Activated CD8-positive, alpha-beta memory T cell treated with anti-CD3 and anti-CD28 coated beads, Interleukin-2, amount 50 U/mL, for 24 hours (primary cell): Measurements from ENCODE around the gene MIEF2.
"Not testable (repeated sequence)": the region's sequence is repeated elsewhere in the genome, so short reads cannot be mapped to it uniquely, and the experiment has no call there.

Source experiments
- DNase-seq: peaks from one replicate; pipeline ENCODE4 v3.0.0-alpha.2; 2020; ENCODE audit errors: extremely low read depth

Gene MIEF2, protein sequence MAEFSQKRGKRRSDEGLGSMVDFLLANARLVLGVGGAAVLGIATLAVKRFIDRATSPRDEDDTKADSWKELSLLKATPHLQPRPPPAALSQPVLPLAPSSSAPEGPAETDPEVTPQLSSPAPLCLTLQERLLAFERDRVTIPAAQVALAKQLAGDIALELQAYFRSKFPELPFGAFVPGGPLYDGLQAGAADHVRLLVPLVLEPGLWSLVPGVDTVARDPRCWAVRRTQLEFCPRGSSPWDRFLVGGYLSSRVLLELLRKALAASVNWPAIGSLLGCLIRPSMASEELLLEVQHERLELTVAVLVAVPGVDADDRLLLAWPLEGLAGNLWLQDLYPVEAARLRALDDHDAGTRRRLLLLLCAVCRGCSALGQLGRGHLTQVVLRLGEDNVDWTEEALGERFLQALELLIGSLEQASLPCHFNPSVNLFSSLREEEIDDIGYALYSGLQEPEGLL

DNA sequence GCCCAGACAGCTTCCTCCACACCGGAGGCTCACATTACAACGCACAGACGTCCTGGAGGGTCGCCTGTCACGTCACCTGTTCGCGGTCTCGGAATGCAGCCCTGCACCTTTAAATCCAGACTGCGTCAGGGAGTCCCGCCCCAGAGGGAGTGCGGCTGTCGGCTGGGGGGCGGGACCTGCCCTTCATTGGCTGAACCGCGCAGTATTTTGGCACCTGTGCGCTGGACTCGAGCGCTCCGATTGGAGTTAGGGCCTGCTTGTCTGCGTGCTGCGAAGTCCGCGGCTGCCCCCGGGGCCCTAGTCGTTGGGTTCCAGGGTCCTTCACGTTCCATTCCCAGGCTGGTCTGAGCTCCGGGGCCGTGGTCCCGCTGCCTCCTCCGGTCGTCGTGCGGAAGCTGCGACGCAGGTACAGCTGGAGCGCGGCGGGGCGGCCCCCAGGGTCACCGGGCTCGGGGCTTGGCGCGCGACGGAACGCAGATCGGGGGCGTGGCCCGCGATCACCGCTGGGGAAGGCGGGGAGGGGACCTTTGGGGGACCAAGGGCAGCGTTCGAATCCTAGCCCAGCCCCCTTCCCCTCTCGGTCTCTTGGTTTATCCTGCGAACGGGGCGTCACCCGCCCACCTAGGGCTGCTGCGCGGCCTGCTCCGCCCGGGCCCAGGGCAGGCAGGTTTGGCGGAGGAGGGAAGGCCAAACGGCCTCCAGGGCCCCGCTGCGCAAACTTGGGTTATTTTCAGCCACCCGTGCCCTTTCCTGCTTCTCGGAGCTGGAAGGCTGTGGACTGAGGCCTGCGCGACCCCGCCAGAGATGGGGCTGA, at the start of gene MIEF2:
TSS of gene MIEF2 (plus strand) at position 331 of the 814 bp plus-strand sequence. CDS start 2,059 bp downstream, outside the sequence.
- DNase-seq = peak; percentile 82

DNA sequence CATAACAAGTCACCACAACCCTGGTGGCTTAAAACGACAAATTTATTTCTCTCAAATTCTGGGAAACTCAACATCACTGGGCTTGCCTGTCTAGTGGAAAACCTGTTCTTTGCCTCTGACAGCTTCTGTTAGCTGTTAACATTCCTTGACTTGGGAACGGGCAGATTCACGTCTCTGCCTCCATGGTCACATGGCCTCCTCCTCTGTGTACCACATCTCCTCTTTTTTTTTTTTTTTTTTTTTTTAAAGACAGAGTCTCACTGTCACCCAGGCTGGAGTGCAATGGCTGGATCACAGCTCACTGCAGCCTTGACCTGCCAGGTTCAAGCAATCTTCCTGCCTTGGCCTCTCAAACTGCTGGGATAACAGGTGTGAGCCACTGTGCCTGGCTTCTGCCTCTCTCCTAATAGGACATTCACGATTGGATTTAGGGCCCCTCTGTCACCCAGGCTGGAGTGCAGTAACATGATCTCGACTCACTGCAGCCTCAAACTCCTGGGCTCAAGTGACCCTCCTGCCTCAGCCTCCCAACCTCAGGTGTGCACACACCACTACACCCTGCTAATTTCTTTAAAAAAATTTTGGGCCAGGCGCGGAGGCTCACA, 46.7 kb upstream of the MIEF2 start:
- no peak for DNase-seq

DNA sequence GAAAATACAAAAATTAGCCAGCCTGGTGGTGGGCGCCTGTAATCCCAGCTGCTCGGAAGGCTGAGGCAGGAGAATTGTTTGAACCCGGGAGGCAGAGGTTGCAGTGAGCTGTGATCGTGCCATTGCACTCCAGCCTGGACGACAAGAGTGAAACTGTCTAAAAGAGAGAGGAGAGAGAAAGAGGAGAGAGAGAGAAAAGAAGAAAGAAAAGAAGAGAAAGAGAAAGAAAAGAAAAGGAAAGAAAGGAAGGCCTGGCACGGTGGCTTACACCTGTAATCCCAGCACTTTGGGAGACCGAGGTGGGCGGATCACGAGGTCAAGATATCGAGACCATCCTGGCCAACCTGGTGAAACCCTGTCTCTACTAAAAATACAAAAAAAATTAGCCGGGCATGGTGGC, 43.6 kb upstream of the MIEF2 start:
- not testable (repeated sequence) for DNase-seq

DNA sequence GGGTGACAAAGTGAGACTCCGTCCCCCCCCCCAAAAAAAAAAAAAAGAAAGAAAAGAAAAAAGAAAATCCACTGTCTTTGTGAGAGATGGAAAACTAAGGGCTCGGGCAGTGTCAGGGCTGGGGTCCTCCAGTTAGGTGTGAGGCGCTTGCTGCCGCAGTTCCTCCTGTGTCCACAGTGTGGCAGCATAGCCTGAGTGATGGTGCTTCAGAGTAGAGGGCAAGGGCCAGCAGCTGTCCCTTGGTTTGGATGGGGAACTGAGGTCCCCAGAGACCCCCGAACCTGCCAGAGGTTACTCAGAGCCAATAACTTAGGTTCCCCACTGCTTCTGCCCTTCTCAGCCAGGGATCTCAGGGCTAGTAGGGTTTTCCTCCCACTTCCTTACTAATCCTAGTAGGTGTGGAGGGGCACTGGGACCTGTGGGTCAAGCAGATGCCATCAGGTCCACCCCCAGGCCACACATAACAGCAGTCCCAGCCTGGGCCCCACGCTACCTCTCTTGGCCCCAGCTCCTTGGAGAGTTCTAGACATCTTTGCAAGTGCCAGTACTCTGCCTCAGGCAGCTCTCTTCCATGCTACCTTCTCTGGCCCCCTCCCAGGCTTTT, 42.9 kb upstream of the MIEF2 start:
- peak; percentile 33 for DNase-seq

DNA sequence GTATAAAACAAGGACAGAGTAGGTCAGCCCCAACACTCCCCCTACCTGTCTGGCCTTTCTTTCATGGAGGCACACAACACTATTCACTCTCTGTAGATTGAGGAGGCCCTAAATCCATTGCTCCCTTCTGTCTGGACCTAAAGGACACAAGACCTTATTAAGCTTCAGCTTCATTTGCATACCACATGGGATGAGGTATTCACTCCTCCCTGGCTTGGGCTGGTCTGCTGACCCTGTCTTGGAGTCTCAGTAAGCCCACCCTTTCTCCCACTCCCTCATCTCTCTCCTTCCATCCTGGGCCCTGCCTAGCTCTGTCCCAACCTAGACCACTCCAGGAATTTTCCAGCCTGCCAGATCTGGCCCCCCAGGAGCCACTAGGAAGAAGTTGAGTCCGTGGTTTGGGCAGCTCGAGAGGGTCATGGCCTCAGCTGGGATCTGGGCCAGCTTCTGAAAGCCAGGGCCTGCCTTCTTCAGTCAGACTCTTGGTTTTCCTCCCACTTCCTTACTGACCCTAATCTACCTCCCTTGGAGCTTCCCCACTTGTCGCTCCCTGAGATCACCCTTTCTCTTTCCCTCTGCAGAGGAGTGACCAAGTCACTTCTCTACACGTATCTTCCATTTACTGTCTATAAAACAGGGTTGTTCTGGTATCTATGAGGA, 41.6 kb upstream of the MIEF2 start:
- no peak for DNase-seq

DNA sequence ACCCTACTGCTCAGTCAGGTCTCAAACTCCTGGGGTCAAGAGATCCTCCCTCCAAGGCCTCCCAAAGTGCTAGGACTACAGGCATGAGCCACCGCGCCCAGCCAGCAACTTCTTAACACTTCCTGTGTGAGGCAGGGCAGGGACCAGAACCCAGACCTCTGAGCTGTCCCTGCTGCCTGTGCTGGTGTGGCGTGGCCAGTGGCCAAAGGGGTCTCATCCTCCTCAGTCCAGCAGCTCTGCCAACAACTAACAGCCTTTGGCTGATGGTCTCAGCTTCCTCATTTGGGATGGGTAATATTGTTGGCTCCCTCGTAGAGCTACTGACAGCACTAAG, 36.4 kb upstream of the MIEF2 start:
- DNase-seq = no peak

DNA sequence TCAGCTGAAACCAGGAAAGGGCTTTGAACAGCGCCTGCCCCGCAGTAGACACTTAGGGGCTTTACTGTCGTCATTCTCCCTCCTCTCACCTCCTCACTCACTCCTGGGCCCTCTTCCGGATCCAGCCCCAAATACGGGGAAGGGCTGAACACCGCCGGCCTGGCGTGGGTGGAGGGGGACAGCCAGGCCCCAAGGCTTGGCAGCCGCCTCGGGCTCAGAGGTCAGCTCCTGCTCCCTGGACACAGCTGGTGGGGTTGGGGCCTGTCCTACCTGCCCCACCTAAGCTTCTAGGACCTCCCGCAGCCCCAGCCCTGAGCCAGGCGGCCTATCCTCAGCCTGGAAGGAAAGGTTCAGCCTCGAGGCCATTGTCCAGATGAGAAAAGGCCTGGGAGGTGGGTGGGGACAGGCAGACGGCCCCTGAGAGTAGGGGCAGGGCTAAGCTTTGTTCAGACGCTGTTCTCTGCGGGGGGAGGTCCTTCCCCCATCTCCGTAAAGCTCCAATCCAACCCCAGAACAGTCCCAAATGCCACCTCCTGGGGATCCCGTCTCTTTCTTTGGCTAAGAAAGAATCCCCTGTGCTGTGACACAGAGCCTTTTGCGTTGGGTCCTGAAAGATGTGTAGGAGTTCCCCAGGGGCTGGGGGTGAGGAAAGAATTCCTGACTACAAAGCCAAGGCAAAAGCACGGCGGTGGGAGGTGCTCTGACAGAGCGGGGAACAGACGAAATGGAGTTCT, 35.9 kb upstream of the MIEF2 start:
- no peak for DNase-seq

DNA sequence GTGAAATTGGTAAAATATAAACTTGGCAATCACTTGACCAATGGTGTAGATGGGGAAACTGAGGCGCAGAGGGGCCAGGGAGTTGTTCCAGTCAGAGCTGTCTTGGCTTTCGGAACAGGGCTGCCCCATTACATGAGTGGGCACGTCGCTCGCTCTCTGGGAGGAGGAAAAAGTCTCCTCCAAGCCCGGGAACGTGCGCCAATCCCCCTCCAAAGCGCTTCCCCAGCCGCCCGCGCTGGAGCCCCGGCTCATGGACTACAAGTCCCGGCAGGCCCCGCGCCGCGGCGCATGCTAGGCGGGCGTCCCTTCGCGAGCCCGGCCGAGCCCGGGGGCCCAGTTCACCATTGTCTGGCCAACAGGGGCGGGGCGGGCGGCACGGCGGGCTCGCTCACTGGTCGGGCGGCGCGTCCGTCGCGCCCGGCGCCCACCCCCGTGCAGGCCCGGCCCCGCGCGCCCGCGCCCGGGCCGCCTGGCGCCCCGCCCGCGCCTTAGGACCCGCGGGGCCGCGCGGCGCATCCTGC, 35.3 kb upstream of the MIEF2 start, which contains the start of gene LLGL1:
TSS of gene LLGL1 (plus strand) at position 515 of the 521 bp plus-strand sequence. CDS start 48 bp downstream, outside the sequence.
- DNase-seq = peak; percentile 80

DNA sequence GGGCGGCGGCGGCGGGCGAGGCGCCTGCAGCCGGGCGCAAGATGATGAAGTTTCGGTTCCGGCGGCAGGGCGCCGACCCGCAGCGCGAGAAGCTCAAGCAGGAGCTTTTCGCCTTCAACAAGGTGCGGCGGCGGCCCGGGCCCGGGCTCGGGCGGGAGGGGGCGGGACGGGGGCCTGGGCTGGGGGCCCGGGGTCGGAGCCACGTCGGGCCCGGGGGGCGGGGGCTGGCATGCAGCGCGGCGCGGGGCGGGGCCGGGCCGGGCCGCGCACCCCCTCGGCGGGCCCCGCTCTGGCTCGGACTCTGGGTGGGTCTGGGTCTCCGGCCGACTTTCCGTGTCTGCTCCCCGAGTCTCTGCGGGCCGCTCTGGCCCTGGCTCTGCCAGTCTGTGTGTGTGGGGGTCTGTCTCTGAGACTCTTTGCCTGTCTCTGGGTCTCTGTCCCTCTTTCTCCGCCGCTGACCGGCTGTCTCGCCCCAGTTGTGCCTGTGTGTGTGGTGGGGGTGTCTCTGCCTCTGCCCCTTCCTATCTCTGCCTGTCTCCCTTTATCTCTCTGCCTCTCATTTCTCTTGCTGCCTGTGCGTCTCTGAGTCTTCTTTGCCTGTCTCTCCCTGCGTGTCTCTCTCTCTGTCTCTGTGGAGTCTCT, 34.7 kb upstream of the MIEF2 start:
- DNase-seq = no peak

DNA sequence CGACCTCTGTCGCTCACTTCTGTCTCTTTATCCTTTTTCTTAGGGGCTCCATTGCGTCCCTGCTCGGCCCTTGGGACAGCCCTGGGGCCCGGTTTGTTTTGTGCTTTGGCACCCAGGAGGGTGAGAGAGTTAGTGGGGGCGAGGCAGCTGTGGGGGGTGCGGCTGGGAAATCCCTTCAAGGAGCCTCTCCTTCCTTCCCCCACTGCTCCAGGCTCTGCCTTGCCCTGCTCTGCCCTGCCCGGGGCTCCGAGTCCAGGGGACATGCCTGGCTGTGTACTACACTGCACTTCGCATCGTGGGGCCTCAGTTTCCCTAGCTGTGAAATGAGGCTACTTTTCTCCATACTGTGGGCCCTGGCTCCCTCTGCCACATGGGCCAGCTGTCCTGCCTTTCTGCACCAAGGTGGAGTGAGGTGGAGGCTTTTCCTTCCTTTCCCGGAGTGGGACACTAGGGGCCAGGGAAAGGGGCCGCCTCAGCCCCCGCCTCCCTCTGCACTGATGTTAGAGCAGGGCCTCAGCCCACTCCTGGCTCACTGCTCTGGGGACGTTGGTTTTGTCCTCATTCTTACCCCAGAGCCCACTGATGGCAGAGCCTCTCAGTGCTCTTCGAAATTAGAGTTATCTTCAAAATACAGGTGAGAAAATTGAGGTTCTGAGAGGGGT, 34.0 kb upstream of the MIEF2 start:
- no peak for DNase-seq

DNA sequence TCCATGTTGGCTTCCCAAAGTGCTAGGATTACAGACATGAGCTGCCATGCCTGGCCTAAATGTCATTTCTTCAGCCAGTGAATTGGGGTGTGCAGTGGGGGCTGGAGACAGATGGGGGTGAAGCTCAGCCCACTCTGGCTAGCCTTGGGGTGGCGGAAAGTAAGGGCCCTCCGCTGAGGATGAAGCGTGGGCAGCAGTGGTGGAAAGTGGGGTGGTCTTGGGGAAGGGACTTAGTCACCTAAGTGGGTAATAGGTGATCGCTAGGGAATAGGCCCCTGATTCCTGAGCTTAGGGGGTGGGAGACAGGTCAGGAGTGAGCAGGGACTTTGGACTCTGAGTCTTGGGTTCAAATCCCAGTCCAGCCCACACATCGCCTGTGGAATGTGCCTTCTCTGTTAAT, 32.8 kb upstream of the MIEF2 start:
- DNase-seq = no peak

DNA sequence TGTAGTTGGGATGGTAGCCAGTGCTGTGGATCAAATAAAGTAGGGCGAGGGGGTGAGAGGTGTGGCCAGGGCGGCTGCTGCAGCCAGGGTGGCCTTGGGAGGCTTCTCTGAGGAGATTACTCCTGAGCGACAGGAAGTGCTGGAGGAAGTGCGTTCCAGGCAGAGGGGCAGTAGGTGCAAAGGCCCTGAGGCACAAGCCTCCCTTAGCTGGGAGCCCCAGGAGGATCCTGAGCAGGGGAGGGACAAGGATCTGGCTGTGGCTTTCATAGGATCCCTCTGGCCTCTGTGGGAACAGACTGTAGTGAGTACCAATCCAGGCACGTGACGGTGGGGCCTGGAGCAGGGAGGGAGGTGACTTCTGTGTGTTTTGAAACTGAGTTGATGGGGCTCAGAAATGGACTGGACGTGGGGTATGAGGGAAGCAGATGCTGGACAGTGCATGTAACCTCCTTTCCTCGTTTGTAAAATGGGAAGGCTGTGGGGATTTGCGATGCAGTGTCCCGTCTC, 32.2 kb upstream of the MIEF2 start:
- DNase-seq = no peak

DNA sequence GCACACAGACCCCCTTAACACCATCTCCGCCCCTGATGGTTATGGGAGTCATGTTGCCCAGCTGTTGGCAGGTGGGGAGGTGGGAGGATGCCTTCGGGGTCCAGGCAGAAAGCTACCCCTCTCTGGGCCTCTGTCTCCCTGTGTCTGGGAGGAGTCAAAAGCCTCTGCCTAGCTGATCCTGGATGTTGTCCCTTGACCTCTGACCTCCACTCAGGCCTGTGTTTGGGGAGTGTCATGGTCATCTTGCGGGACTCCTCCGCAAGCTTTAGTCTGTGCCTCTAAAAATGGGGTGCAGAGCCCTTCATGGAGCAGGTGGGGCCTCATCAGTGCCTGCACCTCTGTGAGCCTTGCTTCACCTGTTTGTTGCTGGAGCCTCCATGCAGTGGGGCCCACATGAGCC, 31.2 kb upstream of the MIEF2 start:
- no peak for DNase-seq

DNA sequence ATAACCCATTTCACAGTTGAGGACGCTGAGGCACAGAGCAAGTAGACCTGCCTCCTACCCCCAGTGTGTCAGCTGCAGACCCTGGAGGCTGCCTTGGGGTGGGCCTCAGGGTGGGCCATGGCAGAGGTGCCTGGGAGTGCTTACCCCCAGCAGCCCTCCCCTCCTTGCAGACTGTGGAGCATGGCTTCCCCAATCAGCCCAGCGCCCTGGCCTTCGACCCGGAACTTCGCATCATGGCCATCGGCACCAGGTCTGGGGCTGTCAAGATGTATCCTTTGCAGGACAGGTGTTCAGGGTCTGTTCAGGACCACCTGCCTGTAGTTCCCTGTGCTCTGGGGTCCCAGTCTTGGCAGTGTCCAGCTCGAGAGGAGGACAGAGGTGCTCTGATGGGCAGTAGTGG, 30.7 kb upstream of the MIEF2 start:
- no peak for DNase-seq

DNA sequence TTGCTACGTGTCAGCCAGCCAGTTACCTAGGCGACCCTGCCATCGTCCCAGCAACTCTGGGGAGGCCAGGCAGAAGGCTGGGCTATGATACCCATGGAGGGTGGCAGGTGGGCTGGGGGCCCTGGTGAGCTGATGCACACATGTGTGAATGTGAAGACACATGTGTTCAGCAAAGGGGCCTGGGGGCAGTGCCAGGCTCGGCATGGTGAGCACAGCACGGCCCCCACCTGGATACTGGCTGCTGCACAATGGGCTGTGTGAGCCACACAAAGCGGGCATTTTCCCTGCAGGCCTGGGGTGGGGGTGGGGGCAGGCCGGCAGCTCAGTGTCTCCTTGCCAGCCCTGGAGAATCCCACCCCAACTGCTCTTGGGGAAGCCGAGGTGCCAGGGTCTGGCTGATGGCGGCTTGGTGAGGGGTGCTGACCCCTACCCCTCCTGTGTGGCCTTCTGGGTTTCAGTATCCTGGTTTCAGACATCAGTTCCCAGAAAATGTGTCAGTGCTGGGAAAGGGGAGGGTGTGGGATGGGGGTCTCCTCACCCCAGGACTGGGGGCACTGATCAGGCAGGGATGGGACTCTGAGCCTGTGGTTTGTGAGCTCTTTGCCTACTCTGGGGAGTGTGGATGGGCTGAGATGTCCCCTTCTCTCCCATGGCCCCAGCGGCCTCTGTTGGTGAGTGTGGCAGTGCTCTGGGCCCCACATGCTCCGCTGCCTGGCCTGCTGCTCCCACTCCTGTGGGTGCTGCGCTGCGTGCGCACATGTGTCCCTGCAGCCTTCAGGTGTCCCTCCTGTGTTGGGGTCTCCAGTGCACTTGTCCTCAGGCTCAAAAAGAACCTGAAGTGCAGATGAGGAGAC, 29.9 kb upstream of the MIEF2 start:
- DNase-seq = no peak

DNA sequence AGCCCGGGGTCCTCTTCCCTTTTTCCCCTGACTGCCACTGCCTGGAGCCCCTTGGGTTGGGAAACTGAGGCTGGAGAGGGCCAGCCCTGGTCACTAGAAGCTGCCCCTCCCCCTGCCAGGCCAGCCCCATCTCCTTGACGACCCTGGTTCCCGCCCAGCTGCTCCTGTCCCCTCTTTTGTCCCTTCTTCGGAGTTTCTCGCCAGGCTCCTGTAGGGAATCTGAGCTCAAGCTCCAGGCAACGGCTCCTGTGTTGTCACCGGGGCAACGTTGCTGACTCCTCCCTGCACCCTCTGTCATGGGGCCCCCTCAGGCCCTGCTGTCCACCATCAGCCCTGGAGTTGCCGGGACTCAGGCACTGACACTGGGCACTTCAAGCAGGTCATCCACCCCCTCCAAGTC, 29.3 kb upstream of the MIEF2 start:
- DNase-seq = no peak

DNA sequence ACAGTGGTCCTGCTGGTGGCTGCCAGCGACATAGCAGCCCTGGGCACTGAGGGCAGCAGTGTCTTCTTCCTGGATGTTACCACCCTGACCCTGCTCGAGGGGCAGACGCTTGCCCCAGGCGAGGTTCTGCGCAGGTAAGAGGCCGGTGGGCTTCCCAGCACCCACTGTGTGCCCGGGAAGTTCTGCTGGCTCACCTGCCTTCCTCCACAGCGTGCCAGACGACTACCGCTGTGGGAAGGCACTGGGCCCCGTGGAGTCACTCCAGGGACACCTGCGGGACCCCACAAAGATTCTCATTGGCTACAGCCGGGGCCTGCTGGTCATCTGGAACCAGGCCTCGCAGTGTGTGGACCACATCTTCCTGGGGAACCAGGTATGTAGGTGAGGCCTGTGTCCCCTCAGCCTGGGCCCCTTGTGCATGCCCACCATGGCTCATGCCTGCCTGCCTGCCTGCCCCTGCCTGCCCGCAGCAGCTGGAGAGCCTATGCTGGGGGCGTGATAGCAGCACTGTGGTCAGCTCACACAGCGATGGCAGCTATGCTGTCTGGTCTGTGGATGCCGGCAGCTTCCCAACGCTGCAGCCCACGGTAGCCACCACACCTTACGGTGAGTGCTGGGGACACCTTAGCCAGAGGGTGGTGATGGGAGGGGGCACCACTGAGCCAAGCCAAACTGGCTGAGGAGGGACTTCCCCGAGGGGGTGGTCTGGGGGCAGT, 26.5 kb upstream of the MIEF2 start:
- no peak for DNase-seq
